KG1 (cell line): ENCODE measurements around the gene TEX13D.
A peak's percentile ranks its signal among the peaks of the same experiment; 100 is the strongest.

Source experiments
- DNase-seq: peaks from one replicate; lab custom pipeline; 2025; lab: John Stamatoyannopoulos, UW

TEX13D gene

DNA sequence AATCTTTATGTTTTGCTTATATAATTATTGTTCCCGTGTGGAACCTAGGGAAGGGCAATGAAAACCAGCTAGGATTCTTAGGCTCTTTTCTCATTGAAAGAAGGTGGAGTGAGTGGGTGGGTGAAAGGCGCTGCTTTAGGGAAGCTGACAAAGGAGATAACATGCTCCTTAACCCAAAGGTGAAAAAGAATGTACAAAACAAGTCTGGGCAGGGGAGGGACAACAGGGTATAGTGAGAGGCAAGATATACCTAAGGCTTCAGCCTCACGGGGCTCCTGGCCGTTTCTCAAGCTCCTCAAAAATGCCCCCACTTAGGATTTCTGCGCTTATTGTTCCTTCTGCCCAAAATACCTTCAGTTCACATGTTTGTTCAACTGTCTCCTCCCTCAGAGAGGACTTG lies 15.7 kb downstream of the TEX13D start:
- DNase-seq = no peak

DNA sequence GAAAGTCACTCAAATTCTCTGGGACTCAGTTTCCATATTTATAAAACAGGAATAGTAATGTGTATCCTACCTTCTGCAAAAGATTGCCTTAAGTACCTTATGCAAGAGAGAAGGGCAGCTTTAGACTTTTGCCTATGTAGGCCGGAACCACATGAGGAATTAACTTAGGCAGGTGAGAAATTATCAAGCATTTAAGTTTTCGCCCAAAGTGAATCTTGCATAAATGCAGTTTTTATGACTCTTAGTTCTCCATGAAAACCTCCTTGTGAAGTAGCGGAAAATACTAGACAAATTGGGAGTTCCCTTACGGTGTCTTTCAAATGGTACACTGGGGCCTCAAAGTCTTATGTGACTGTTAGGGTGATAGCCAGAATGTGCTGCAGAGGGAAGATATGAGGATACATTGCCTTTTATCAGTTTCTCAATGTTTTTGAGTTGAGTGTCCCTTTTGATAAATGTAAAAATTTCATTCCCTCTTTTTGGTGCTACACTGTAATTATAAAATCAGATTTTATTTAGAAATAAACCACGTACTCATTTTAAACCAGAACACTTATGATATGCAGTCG lies 16.5 kb downstream of the TEX13D start:
- no peak for DNase-seq

DNA sequence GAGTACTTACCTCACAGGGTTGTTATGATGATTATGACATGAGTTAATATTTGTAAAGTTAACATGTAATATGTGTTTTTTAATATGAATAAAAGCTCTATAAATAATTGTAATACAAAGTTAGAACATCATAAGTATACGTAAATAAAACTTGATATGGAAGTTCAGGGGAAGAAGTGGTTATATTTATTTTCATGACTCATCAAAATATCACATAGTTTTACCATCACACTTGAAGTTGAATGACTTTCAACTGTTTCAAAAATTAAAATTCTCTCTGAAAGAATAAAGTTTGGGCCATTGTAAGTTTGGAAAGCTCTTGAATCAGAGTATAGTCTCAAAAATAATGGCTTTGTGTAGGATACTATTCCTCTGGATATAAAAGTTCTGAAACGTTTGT lies 22.2 kb downstream of the TEX13D start:
- no peak for DNase-seq

DNA sequence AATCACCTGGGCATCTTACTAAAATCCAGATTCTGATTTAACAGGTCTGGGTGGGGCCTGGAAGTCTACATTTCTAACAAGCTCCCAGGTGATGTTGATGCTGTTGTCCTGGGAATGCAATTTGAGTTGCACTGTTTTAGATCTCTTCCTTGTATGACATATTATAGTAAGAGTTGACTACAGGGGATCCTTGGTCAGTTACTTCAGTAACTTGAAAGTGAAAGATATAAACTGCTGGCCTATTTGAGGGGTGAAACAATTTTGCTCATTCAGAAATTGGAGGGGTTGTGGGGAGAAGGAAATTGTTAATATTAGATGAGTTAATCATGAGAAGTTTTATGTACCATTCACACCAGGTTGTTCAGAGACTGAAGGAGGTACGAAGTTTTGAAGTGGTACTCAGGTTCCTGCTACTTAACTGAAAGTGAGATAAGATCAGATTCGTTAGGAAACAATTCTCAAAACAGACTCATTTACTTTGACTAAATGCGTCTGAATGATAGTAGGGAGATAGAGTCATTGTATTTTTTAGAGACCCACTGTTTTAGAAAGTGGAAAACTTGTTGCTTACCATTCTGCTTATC lies 26.4 kb downstream of the TEX13D start:
- DNase-seq = no peak

DNA sequence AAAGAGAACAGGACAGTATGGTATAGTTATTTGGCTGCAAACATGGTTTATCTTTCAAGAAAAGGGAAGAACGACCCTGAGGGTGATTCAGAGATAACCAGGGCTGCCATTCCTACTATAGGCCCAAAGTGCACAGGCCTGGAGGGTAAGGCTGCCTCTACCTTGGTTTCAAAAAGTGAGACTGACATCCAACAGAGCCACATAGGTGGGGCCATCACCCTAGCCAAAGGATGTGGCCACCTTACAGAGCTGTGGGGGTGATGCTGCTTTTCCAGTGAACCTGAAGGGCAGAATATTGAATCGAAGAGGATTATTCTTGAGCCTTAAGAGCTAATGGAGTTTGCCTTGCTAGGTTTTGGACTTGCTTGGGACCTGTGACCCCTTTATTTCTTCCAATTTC lies 29.6 kb downstream of the TEX13D start:
- no peak for DNase-seq

DNA sequence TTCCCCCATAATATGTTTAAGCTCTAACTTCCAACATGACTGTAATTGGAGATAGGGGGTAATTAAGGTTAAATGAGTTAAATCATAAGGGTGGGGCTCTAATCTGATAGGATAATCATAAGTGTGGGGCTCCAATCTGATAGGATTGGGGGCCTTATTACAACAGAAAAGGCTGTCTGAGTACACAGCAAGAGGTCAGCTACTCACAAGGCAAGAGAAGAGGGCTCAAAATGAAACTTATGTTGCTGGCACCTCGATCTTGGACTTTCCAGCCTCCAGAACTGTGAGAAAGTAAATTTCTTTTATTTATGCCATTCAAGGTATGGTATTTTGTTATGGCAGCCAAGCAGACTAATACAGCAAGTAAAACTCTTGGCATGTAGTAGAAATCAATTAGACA lies 30.3 kb downstream of the TEX13D start:
- DNase-seq = no peak

DNA sequence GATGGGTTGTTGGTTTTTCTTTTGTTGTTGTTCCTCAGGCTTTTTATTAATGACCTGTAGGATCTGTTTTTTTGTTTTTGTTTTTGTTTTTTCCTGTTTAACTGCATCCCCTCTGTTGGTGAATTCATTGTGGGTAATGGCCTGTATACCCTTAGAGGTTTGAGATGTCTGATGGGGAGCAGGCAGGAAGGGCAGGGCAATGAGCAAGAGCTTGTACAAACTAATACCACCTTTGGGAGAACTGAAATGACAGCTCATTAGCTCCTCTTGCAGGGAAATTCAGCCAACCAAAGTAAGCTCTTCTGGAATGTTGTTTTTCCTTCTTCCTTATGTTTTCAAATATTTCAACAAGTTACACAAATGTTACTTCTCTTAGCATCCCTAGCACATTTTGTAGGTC lies 37.3 kb downstream of the TEX13D start:
- no peak for DNase-seq

DNA sequence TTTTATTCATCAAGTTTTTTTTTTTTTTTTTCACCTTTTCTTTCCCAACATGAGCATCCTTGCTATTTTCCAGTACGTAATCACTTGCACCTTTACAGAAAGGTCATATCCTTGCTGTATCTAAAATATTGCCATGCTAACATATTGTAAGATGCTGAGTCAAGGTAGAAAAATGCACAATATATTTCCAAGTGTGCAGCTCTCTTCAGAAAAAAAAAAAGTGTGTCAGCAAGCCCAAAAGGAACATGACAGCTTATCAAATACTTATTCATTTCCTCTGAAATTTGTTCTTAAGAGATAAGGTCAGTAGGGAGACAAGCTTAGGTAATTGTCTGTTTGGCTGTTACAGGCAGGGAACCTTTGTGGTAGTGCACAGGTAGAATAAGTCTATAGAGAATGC lies 40.9 kb downstream of the TEX13D start:
- no peak for DNase-seq

DNA sequence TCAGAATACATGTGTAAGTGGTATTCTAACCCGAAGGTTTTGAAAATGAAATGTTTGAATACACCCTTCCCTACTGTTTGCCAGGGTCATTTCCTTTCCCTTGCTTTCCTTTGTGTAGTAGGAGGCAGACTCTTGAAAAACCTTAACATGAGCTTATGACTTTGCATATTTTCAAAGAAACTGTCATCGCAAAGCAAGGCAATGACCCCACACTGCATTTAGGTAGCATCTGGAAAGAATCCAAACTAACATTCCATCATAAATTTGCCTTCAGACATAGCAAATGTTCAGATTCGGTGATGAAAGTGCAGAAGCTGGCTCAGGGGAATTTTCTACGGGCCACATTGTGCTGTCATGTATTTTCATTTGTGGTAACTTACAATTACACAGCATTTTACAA lies 46.2 kb downstream of the TEX13D start:
- no peak for DNase-seq

DNA sequence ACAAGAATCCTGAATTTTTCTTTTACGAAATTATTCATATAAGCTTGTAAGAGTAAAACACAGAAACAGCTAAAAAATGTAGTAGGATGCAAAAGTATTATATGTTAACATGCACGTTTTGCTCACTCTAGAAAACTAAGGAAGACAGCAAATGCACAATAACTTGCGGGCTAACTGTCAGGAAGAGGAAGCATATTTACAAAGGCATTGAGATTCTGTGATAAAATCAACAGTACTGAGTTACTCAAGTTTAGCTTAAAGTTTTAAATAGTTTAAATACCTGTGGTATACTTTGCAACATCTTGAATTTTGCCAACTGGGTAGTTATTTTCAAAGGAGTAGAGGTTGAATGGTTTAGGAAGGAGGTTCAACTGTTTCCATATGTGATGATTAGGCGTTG lies 50.9 kb downstream of the TEX13D start:
- DNase-seq = peak; percentile 2

DNA sequence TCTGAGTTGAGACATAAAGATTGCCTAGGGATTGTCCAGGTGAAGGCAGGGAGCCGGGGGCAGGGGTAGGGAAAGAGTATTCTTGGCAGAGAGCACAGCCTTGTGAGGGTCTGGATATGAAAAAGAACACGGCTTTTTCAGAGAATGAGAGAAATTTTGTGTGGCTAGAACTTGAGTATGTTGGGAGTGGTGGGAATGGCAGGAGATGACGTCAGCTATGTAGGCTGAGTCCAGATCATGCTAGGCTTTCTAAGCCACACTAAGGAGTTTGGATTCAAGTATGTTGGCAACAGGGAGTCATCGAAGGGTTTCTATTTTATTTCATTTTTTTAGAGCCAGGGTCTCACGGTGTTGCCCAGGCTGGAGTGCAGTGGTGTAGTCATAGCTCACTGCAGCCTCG lies 53.9 kb downstream of the TEX13D start:
- no peak for DNase-seq
